PFSK-1 (cell line): ENCODE measurements around the gene TAX1BP3. TPM values are rescaled to one million over a fixed set of nuclear protein-coding genes. Genes with fewer than 3 reads are reported as not detected.

Source experiments
- FOXP2 ChIP-seq: optimal IDR thresholded peaks from 2 replicates; pipeline ENCODE3; 2011; ENCODE audit warnings: borderline replicate concordance, control low read depth, inconsistent platforms; ENCODE audit not compliant: insufficient read depth; ENCODE audit errors: extremely low read length, extremely low read depth
- POLR2AphosphoS5 ChIP-seq: IDR thresholded peaks from 2 replicates; pipeline ENCODE4 v1.6.1; 2012; ENCODE audit warnings: low read depth, mild to moderate bottlenecking, control low read depth, low read length, moderate library complexity
- SIN3A ChIP-seq: IDR thresholded peaks from 2 replicates; pipeline ENCODE4 v1.6.1; 2012; ENCODE audit warnings: mild to moderate bottlenecking, low read length, moderate library complexity, borderline replicate concordance; ENCODE audit not compliant: insufficient read depth
- TAF1 ChIP-seq: IDR thresholded peaks from 2 replicates; pipeline ENCODE4 v1.6.1; 2012; ENCODE audit warnings: low read length, control low read depth, borderline replicate concordance; ENCODE audit not compliant: insufficient read depth
- polyA plus RNA-seq: library from polyadenylated mRNA; unstranded; fragments of >200 nt; gene quantifications from one replicate; pipeline ENCODE4 v1.2.1, GENCODE V29; 2012; ENCODE audit warnings: low read depth, missing spikeins; ENCODE audit not compliant: insufficient read length
- TF ChIP-seq, protein P1 (sequence below), 2 experiments: IDR thresholded peaks; 2 replicates each; pipeline versions ENCODE4 v1.6.1 to v1.8.0; 2011 to 2012; ENCODE audit warnings: low read depth in 2 of 2, low read length in 2 of 2, control low read depth in 1 of 2, inconsistent platforms in 1 of 2, mild to moderate bottlenecking in 1 of 2, moderate library complexity in 1 of 2; ENCODE audit not compliant: insufficient read depth in 1 of 2

TAX1BP3 gene, protein sequence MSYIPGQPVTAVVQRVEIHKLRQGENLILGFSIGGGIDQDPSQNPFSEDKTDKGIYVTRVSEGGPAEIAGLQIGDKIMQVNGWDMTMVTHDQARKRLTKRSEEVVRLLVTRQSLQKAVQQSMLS
- polyA plus RNA-seq, result 83.9 TPM

DNA sequence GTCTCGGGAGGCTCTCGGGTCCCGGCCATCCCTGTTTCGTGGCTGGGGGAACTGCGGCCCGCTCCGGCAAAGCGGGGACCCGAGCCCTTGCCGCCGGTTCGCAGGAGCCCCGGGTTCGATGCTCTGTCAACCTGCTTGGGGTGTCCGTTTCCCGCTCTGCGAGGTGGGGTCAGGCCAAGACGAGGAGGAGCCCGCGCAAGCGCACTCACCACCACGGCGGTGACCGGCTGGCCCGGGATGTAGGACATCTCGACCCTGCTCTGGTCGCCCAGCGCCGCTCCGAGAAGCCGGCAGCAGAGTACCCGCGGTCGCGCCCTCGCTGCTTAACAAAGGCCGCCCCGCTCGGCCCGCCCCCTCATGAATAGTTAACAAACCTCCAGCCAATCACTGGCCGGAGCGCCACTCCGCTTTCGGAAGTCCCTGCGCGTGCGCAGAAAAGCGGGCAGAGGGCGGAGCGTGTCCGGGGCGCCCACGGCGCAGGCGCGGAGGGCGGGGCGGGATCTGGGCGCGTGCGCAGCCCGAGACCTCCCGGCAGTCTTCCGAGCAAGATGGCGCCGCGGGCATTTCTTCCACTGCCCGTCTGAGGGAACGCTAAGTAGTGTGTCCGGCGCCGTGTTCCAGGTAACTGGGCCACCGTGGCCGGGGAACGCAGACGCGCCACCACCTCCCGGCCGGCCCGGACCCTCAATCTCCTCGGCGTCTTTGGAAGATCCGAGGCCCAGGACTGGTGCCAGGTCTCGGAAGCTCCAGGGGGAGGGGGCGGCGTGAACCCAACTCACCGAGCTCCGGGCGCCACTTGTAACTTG, at the start of gene TAX1BP3, which contains the start of gene EMC6:
TAX1BP3 (minus strand) TSS at position 300 of the 806 bp plus-strand sequence; CDS start at position 248, 52 bp downstream.
EMC6 (plus strand) TSS at position 534 of the 806 bp plus-strand sequence. CDS start 335 bp downstream, outside the sequence.
- TF ChIP-seq, protein P1, sequence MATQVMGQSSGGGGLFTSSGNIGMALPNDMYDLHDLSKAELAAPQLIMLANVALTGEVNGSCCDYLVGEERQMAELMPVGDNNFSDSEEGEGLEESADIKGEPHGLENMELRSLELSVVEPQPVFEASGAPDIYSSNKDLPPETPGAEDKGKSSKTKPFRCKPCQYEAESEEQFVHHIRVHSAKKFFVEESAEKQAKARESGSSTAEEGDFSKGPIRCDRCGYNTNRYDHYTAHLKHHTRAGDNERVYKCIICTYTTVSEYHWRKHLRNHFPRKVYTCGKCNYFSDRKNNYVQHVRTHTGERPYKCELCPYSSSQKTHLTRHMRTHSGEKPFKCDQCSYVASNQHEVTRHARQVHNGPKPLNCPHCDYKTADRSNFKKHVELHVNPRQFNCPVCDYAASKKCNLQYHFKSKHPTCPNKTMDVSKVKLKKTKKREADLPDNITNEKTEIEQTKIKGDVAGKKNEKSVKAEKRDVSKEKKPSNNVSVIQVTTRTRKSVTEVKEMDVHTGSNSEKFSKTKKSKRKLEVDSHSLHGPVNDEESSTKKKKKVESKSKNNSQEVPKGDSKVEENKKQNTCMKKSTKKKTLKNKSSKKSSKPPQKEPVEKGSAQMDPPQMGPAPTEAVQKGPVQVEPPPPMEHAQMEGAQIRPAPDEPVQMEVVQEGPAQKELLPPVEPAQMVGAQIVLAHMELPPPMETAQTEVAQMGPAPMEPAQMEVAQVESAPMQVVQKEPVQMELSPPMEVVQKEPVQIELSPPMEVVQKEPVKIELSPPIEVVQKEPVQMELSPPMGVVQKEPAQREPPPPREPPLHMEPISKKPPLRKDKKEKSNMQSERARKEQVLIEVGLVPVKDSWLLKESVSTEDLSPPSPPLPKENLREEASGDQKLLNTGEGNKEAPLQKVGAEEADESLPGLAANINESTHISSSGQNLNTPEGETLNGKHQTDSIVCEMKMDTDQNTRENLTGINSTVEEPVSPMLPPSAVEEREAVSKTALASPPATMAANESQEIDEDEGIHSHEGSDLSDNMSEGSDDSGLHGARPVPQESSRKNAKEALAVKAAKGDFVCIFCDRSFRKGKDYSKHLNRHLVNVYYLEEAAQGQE (IDR thresholded peaks at IDR 0.05; ENCODE audit: insufficient read depth in 1 of 2, low read depth in 2 of 2, low read length in 2 of 2), result peak; percentile 39 to 60; a peak in 2 of 4 replicates
- no peak for TF ChIP-seq SIN3A
- peak; percentile 99 for TF ChIP-seq TAF1
- TF ChIP-seq POLR2AphosphoS5, result peak; percentile 91
- TF ChIP-seq FOXP2, result peak; percentile 62

DNA sequence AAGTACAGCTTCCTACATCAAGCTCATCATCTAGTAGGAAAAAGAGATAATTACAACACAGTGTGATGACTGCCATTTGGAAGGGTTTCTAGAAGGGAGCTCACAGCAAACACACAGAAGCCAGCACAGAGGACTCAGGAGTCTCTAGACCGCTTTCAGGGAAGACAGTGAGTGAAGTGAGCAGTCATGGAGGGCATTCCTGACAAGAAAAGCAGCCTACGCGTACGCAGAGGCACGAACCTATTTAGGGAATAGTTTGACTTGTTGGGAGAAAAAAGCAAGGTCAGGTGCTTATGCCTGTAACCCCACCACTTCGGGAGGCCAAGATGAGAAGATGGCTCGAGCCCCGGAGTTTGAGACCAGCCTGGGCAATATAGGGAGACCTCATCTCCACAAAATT, 46.9 kb upstream of the TAX1BP3 start:
- TF ChIP-seq, protein P1 (IDR thresholded peaks at IDR 0.05; ENCODE audit: insufficient read depth in 1 of 2, low read depth in 2 of 2, low read length in 2 of 2), result no peak
- TF ChIP-seq SIN3A, result no peak
- no peak for TF ChIP-seq POLR2AphosphoS5
- no peak for TF ChIP-seq FOXP2
- TF ChIP-seq TAF1, result no peak

DNA sequence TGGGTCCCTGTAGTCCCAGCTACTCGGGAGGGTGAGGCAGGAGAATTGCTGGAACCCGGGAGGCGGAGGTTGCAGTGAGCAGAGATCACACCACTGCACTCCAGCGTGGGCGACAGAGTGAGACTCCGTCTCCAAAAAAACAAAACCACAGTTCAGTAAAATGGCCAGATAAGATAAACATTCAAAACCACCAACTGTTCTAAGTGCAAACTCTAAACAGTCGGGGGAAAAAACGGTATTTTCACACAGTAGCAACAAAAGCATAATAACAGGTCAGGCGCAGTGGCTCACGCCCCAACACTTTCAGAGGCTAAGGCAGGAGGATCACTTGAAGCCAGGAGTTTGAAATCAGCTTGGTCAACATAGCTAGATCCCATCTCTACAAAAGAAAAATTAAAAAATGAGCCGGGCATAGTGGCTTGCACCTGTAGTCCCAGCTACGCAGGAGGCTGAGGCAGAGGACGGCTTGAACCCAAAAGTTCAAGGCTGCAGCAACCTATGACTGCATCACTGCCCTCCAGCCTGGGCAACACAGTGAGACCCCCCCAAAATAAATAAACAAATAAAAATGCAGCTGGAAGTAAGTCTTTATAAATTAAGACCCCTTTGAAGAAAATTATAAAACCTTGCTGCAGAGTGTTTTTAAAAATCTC, 44.6 kb upstream of the TAX1BP3 start:
- TF ChIP-seq POLR2AphosphoS5, result no peak

DNA sequence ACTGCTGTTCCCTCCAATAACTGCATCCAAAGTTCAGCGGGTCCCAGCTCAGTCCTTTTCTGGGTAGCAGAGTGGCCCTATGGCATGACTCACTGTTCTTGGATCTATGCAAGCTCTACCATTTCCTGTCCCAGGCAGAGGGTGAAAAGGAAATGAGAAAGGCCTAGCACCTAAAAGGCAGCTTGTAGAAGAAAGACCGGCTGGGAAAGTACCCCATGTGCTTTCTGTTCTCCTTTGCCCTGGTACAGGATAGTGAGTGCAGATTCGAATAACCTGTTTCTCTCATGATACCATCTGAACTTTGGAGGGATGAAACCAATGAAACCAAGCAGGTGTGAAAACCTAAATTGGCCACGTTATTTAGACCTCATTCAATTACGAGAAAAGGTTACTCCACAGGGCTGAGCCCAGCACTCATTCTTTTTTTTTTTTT, 42.6 kb upstream of the TAX1BP3 start:
- TF ChIP-seq SIN3A, result no peak
- no peak for TF ChIP-seq TAF1
- TF ChIP-seq POLR2AphosphoS5, result no peak

DNA sequence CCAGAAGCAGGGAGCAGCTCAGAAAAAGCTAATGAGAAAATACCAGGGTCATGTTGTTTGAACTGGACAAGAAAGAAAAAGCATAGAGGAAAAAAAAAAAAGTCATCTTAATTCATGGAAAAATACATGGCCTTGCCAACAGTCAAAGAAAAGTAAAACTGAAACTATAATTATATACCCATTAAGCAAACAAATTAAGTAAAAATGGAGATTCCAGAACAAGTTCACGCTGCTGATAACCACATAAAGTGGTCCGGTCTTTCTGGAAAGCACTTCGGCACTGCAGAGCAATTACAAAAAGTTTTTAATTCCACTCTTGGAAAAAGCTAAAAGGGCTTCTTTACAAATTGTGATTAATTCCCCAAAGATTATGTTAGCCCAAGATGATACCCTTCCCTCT, 40.0 kb upstream of the TAX1BP3 start:
- TF ChIP-seq FOXP2 (no peak), SIN3A (no peak), POLR2AphosphoS5 (no peak), TAF1 (no peak)
- TF ChIP-seq, protein P1 (IDR thresholded peaks at IDR 0.05; ENCODE audit: insufficient read depth in 1 of 2, low read depth in 2 of 2, low read length in 2 of 2), result no peak
